ENCODE data around the gene CCDC106.

GRCh38 chr19:55685776-55686175 is 37.8 kb downstream of the CCDC106 start:
- TF ChIP-seq, protein P1, sequence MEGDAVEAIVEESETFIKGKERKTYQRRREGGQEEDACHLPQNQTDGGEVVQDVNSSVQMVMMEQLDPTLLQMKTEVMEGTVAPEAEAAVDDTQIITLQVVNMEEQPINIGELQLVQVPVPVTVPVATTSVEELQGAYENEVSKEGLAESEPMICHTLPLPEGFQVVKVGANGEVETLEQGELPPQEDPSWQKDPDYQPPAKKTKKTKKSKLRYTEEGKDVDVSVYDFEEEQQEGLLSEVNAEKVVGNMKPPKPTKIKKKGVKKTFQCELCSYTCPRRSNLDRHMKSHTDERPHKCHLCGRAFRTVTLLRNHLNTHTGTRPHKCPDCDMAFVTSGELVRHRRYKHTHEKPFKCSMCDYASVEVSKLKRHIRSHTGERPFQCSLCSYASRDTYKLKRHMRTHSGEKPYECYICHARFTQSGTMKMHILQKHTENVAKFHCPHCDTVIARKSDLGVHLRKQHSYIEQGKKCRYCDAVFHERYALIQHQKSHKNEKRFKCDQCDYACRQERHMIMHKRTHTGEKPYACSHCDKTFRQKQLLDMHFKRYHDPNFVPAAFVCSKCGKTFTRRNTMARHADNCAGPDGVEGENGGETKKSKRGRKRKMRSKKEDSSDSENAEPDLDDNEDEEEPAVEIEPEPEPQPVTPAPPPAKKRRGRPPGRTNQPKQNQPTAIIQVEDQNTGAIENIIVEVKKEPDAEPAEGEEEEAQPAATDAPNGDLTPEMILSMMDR (conservative IDR thresholded peaks at IDR 0.05 in 1 of 2, IDR thresholded peaks at IDR 0.05 in 1 of 2; ENCODE audit: extremely low read depth in 1 of 2, insufficient read depth in 1 of 2, low read depth in 1 of 2, low read length in 2 of 2), result no peak
- TF ChIP-seq EZH2 (IDR thresholded peaks at IDR 0.05; ENCODE audit: borderline replicate concordance, low read length), result no peak

All from mammary epithelial cell (primary cell).